DOHH2 (cell line): Measurements from ENCODE around the gene PRR14L.

Experiments used
- H3F3A ChIP-seq: fragments of 200-600 bp; sonication (generic), shearing (Covaris generic); 2 replicates; pipeline ENCODE4 v1.6.0; 2016; ENCODE audit warnings: antibody characterized with exemption, mild to moderate bottlenecking; ENCODE audit not compliant: control insufficient read depth, insufficient read depth
- H3K27ac ChIP-seq: fragments of 200-600 bp; sonication (generic); 2 replicates; pipeline ENCODE4 v1.5.1; 2014; ENCODE audit warnings: low read depth, mild to moderate bottlenecking, low read length, moderate library complexity
- H3K27me3 ChIP-seq: fragments of 200-600 bp; sonication (generic); 2 replicates; pipeline ENCODE4 v1.6.1; 2014; ENCODE audit warnings: mild to moderate bottlenecking, low read length, mixed read lengths; ENCODE audit not compliant: control insufficient read depth
- H3K36me3 ChIP-seq: fragments of 200-600 bp; sonication (generic); 2 replicates; pipeline ENCODE4 v1.6.1; 2014; ENCODE audit warnings: mild to moderate bottlenecking, low read length, moderate library complexity, mixed read lengths; ENCODE audit not compliant: control insufficient read depth
- H3K4me1 ChIP-seq: fragments of 200-600 bp; sonication (generic); 2 replicates; pipeline ENCODE4 v1.6.1; 2014; ENCODE audit warnings: mild to moderate bottlenecking, low read length, mixed read lengths; ENCODE audit not compliant: control insufficient read depth
- H3K4me2 ChIP-seq: fragments of 200-600 bp; sonication (generic); 2 replicates; pipeline ENCODE4 v1.6.0; 2014; ENCODE audit warnings: mild to moderate bottlenecking, low read length, moderate library complexity
- H3K4me3 ChIP-seq: fragments of 200-600 bp; sonication (generic); 2 replicates; pipeline ENCODE4 v1.5.1; 2014; ENCODE audit warnings: mild to moderate bottlenecking, low read length, mixed read lengths
- H3K79me2 ChIP-seq: fragments of 200-600 bp; sonication (generic); 2 replicates; pipeline ENCODE4 v1.6.1; 2014; ENCODE audit warnings: mild to moderate bottlenecking, low read length, mixed read lengths; ENCODE audit not compliant: control insufficient read depth
- H3K9me2 ChIP-seq: fragments of 200-600 bp; sonication (generic); replicated peaks from 2 replicates; pipeline ENCODE4 v1.6.1; 2014; ENCODE audit warnings: mild to moderate bottlenecking, low read length, mixed read lengths; ENCODE audit not compliant: control insufficient read depth
- H3K9me3 ChIP-seq: fragments of 200-600 bp; sonication (generic); 2 replicates; pipeline ENCODE4 v1.6.1; 2014; ENCODE audit warnings: antibody characterized with exemption, low read length, mixed read lengths; ENCODE audit not compliant: control insufficient read depth, insufficient read depth
- H4K20me1 ChIP-seq: fragments of 200-600 bp; sonication (generic); 2 replicates; pipeline ENCODE4 v1.6.0; 2014; ENCODE audit warnings: low read depth, mild to moderate bottlenecking, antibody characterized with exemption, low read length, moderate library complexity; ENCODE audit not compliant: control insufficient read depth, insufficient read depth
- EZH2phosphoT487 ChIP-seq: fragments of 200-600 bp; sonication (generic); IDR thresholded peaks from 2 replicates; pipeline ENCODE4 v1.6.1; 2017; ENCODE audit warnings: borderline replicate concordance, mild to moderate bottlenecking, antibody characterized with exemption, low read length, moderate library complexity, mixed read lengths
- TF ChIP-seq, protein P1 (sequence below): fragments of 200-600 bp; sonication (generic); IDR thresholded peaks from one replicate; pipeline ENCODE4 v1.5.1; 2014; ENCODE audit warnings: antibody characterized with exemption, mild to moderate bottlenecking, low read depth, low read length; ENCODE audit not compliant: poor library complexity, severe bottlenecking

The PRR14L gene

DNA sequence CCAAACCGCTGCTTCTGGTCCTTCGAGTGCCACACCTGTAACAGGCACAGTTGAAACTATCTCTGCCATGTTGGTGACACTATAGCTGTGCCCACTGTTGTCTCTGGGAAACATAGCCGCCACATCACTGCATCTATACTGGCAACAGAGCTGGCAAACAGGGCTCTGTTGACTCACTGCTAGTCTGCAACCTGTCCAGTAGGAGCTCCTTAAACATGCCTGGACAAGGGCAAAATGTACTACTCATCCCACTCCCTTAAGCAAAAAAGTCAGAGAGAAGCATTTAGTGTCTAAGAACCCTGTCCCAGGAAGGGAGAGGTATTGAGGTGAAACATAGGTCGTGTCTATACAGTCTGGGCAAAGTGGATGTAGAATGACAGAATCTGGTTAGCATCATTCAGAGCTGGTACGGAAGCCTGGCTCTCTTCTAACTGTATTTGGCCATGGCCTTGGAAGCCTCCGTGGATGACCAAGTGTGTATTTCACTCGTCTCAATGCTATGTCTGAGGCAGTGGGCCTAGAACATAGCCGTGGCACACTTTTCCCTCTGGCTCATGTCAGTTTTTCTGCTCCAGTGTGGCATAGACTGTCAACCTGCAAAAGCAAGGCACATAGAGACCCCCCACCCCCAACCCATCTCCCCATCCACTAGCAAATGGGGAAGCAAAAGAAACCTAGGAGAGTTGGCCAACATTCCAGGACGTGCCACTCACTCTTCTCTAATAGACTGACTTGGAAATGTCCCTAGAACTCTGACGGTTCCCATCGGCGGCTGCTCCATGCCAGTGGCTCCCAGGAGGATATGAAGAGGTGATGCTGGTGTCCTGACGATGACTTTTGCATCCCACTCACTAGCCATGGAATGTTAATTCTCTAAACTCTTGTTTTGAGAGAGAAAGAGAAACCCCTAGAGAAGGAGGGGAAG is 66.5 kb downstream of the PRR14L start:
- Histone ChIP-seq H3K79me2 (no peaks in the 10 kb centered on the region), H3K4me3 (no peak overlapping the region), H4K20me1 (no peaks in the 10 kb centered on the region), H3K9me3 (no peaks in the 10 kb centered on the region), H3K27ac (no peak overlapping the region), H3F3A (peaks cover 10% of the 10 kb centered on the region), H3K4me2 (no peak overlapping the region), H3K9me2 (no peaks in the 10 kb centered on the region), H3K4me1 (no peaks in the 10 kb centered on the region), H3K36me3 (peaks cover 39% of the 10 kb centered on the region), H3K27me3 (no peaks in the 10 kb centered on the region)
- TF ChIP-seq EZH2phosphoT487 = no peak
- TF ChIP-seq, protein P1, sequence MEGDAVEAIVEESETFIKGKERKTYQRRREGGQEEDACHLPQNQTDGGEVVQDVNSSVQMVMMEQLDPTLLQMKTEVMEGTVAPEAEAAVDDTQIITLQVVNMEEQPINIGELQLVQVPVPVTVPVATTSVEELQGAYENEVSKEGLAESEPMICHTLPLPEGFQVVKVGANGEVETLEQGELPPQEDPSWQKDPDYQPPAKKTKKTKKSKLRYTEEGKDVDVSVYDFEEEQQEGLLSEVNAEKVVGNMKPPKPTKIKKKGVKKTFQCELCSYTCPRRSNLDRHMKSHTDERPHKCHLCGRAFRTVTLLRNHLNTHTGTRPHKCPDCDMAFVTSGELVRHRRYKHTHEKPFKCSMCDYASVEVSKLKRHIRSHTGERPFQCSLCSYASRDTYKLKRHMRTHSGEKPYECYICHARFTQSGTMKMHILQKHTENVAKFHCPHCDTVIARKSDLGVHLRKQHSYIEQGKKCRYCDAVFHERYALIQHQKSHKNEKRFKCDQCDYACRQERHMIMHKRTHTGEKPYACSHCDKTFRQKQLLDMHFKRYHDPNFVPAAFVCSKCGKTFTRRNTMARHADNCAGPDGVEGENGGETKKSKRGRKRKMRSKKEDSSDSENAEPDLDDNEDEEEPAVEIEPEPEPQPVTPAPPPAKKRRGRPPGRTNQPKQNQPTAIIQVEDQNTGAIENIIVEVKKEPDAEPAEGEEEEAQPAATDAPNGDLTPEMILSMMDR = no peak

DNA sequence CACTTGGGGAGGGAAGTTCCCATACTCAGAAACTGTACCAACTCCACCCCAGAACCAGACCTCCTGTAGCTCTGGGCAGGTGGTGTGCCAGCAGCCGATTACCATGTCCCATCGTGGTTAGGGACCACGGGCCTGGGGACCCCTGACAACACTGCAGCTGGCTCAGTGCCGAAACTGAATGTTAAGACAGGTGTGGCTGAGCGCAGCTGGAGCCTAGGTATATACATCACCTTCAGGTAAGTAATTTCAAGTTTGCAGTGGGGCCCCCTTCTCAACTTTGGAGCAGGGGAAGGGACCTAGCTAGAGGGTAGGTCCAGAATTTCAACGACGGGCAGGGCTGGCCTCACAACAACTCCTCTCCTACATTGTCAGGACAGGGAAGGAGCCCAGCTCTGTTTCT is 67.2 kb downstream of the PRR14L start:
- H4K20me1 ChIP-seq = no peaks in the 10 kb centered on the region
- H3K27ac ChIP-seq = no peak overlapping the region
- H3K27me3 ChIP-seq = no peaks in the 10 kb centered on the region
- no peaks in the 10 kb centered on the region for H3K79me2 ChIP-seq
- H3K9me2 ChIP-seq = no peaks in the 10 kb centered on the region
- H3F3A ChIP-seq = peaks cover 13% of the 10 kb centered on the region
- no peaks in the 10 kb centered on the region for H3K4me1 ChIP-seq
- H3K4me2 ChIP-seq = no peak overlapping the region
- H3K4me3 ChIP-seq = no peak overlapping the region
- TF ChIP-seq EZH2phosphoT487 = no peak
- H3K36me3 ChIP-seq = peaks cover 36% of the 10 kb centered on the region
- H3K9me3 ChIP-seq = no peaks in the 10 kb centered on the region

DNA sequence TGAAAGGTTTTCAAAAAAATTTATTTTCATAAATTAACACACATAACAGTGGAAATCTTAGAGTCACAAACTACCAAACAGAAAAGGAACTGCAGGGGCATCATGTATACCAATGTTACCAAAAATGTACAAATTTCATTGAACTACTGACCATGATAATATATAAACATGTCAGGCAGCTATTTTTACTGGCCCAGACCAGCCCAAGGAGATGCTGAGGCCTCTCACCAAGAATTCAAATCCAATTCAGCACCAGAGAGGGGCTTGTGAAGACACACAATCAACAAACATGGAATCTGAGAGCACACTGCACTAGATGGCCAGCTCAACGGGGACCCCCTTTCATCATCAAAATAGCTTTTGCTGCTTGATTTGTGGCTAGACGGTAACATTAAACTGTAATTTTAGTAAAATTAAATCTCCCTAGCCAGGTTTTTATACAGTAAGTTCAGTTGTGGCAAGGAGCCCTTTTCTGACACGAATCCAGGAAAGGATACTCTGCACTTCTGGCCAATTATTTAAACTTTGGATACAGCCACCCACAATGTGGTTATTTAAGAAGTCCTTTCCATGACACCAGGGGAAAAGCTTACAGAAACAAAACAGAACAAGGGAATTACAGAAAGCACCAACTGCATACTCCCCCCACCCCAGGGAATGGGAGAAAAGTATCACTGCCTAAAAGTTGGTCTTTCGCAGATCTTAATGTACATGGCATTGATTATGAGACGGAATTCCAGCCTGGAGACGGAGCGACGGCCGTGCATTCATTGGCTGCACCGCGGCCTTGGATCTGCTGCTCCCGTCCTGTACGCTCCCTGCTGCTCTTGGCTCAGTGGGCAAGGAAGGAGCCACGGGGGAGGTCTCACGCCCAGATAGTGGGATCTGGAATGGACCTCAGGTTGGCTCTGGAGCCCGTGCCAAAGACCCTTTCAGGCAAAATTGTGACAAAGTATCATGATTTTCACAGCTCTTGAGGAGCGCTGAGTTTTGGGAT is 68.3 kb downstream of the PRR14L start:
- H3K4me1 ChIP-seq = peaks cover 5% of the 10 kb centered on the region
- H3K36me3 ChIP-seq = peaks cover 32% of the 10 kb centered on the region
- H3K9me2 ChIP-seq = no peaks in the 10 kb centered on the region
- H3K27ac ChIP-seq = no peak overlapping the region
- H3K4me3 ChIP-seq = no peak overlapping the region
- peaks cover 14% of the 10 kb centered on the region for H3F3A ChIP-seq
- no peaks in the 10 kb centered on the region for H3K27me3 ChIP-seq
- TF ChIP-seq EZH2phosphoT487 = no peak
- TF ChIP-seq, protein P1 = no peak
- H3K9me3 ChIP-seq = no peaks in the 10 kb centered on the region
- H3K4me2 ChIP-seq = no peak overlapping the region
- no peaks in the 10 kb centered on the region for H3K79me2 ChIP-seq
- no peaks in the 10 kb centered on the region for H4K20me1 ChIP-seq
